Measurements from ENCODE around the gene DISP3.

Gene DISP3

DNA sequence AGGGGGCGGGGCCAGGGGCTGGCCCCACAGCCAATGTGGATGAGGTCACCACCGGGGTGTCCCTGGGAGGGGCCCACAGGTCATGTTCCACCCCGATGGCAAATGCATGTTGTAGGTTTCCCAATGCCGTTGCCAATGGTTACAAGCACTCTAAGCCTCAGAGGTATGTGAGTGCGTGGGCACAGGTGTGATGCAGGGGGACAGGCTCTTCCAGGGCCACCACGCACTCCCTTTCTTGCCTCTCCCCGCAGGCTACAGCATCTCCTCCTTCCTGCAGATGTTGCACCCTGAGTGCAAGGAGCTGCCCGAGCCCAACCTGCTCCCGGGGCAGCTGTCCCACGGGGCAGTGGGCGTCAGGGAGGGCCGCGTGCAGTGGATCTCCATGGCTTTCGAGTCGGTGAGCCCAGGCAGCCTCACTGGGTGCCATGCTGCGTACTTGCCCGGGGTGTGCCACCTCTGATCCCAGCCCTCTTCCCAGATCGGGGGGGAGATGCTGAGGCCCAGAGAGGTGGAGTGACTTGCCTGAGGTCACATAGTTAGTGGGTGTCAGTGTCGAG lies 52.4 kb downstream of the DISP3 start:
- DNase-seq, result no peak

DNA sequence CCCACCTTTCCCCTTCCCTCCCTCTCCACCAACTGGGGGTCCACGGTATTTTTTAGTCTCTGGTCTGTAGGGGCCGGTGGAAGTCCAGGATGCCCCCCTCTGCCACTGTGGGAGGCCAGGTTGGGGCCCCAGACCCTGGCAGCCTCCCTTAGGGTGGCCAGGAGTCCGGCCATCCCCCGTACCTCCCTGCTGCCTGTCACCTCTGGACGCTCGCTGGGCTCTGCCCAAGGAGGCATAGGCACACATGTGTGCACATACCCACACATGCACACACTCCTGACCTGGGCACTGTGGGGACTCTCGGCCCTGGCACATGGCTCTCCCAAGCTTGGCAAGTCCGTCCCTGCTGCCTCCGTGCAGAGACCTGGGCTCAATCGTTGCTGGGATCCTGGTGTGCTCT lies 53.0 kb downstream of the DISP3 start:
- DNase-seq, result no peak

DNA sequence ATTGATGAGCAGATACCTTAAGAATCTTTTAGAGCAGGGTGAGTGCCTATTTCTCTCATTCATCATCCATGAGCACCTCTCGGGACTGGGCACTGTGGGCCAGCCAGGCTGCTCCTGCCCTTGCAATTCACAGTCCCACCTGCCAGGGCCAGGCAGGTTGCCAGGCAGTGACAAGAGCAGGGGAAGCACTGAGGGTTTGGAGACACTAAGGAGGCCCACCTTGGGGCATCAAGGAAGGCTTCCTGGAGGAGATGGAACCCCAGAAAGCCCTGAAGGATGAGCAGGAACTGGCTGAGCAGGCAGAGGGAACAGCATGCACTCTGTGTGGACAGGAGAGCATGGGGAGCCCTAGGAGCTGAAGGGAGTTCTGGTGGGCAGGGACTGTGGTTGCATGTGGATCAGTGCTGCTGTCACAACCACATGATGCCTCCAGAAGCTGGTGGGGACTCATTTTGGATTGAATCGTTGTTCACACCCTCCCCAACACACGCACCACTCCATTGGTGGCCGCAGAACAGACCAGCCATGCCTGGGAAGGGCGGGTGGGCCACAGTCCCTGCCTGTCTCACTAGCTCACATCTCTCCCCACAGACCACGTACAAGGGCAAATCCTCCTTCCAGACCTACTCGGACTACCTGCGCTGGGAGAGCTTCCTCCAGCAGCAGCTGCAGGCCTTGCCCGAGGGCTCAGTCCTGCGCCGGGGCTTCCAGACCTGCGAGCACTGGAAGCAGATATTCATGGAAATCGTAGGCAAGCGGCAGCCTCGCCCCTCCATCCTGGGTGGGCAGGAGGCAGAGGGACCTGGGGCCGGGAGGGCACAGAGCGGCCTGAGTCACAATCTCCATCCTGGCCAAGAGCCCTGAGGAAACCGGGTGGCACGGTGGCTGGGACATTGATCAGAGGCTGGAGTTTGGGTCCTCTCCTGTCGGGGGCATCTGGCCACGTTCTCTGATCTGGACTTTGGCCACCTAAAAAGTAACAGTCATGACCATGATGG lies 55.1 kb downstream of the DISP3 start:
- no peak for DNase-seq

DNA sequence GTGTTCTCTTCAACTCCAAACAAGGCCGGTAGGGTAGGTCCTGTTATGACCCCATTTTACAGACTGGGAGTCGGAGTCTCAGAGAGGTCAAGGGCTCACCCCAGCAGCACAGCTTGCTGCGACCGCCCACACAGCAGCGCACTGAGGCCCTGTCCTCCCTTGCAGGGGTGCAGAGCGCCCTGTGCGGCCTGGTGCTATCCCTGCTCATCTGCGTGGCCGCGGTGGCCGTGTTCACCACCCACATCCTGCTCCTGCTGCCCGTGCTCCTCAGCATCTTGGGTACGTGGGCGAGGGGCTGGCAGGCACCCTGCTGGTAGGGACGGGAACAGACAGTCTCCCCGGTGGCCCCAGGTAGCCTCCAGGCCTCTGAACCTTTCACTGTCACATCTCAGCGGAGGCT lies 55.9 kb downstream of the DISP3 start:
- DNase-seq, result no peak

DNA sequence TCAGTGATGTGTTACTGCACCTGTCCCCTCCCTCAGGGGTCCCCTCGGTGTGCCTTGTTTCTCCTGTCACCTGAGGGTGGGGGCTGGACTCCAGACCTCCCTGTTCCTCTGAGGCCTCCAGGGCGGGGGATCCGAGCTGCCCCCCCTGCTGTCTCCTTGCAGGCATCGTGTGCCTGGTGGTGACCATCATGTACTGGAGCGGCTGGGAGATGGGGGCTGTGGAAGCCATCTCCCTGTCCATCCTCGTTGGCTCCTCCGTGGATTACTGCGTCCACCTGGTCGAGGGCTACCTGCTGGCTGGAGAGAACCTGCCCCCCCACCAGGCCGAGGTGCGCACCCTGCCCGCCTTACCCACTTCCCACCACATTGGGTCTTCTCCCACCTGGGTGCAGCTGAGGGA lies 56.4 kb downstream of the DISP3 start:
- no peak for DNase-seq

DNA sequence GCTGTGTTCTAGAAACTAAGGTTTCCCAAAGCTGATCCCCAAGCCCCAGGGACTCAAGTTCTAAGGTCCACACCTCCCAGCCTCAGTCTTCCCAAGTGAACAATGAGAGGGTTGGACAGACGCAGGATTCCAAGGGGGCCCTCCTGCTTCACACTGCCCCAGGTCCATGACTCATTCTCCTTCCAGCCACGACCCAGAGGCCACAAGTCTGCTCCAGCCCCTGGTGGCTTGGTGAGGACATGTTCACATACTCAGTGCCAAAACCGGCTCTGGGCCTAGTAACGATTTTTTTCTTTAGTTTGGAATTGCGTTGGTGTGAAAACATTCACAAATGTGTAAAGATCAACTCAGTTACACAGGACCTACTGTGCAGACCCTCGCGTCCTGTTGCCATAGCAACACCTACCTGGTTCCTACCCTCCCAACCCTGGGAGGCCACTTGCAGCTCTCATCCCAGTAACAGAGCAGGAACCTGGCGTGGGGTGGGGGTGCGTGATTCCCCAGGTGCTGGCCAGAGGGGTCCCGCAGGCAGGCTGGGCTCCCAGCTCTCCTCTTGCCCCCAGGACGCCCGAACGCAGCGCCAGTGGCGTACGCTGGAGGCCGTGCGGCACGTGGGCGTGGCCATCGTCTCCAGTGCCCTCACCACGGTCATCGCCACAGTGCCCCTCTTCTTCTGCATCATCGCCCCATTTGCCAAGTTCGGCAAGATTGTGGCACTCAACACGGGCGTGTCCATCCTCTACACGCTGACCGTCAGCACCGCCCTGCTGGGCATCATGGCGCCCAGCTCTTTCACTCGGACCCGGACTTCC lies 57.0 kb downstream of the DISP3 start:
- DNase-seq, result no peak

DNA sequence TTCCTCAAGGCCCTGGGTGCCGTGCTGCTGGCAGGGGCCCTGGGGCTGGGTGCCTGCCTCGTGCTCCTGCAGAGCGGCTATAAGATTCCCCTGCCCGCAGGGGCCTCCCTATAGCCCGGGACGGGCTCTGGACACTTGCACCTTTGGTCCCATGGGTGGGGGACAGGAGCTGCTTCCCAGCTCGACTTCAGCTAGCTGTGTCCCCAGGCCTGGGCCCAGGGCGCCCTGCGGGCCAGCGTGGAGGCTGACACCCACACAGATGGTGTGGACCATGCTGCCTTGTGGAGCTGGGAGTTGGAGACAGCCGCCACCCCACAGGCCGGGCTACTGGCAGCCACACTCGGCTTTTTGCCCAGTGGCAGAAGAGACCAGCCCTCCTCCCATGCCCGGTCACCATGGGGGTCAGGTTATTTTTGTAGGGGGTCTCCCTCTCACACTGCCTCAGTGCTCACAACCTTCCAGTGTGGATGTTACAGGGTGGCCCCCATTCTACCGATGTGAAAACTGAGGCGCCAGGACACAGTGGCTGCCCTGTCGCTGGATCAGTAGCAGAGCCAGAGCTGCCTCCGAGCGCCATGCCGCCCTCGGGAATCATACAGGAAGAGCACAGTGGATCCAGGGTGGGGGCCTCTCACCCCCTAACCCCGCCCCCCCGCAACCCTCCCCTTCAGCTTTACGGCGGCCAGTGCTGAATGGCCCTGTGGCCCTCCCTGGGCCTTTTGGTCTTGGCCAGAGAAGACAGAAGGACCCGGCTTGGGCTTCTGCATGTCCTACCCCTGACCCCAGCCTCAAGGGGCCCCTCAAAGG lies 57.8 kb downstream of the DISP3 start:
- no peak for DNase-seq

DNA sequence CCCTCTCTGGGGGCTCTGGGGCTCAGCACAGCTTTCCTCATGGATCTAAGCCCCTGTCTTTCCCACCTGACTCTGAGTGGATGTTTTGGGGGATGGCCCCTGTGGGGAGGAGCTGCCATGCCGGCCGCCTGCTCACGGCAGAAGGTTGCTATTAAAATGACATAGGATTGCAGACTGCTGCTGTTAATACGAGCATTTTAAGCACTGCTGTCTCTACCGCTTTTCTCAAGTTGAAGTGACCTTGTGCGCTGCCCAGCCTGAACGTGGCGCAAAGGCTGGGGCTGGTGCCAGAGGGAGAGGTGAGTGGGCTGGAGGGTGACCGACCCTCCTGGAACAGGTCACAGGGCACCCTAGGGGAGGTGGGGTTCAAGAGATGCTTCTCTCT lies 58.4 kb downstream of the DISP3 start:
- DNase-seq, result no peak

DNA sequence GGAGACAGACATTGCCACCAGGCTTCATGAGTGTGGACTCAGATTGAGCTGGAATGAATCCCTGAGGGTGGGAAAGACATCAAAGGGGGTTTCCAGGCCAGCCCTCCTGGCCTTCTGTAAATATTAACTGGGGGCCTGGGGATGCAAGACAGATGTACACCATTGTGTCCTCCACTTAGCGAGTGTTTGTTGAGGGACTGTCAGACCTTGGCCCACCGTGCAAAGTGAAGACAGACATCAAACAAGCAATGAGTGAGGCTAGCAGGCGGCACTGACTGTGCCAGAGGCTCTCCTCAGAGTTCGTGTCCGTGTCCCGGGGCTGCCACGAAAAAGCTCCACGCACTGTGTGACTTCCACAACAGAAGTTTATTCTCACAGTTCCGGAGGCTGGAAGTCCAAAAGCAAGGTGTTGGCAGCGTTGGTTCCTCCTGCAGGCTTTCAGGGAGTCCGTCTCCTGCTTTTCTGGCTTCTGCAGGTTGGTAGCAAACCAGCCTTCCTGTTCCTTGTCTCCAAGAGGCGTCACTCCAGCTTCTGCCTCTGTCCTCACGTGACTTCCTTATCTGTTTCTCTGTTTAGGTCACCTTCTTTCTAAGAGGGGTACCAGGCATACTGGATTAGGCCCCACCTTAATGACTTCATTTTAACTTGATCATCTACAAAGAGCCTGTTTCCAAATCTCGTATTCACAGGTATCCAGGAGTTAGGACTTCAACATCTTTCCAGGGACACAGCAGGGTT lies 59.1 kb downstream of the DISP3 start:
- no peak for DNase-seq

DNA sequence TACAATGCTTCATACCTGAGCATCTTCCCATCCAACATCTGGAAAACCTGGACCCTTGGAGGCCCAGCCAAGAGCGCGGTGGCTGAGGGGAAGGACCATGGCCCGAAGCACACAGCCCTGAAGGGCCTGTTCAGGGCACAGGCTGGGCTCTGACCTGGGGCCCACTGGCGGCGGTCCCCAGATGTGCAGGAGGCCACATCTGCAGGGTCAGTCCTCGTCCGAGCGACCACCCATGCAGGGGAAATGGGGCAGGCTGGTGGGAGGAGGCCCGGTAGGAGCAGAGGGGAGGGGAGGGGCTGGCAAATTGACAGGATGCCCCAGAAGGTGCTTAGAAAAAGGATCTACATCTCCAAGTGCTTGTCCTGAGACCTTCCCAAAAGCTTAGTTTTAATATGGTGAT lies 59.9 kb downstream of the DISP3 start:
- DNase-seq, result no peak

DNA sequence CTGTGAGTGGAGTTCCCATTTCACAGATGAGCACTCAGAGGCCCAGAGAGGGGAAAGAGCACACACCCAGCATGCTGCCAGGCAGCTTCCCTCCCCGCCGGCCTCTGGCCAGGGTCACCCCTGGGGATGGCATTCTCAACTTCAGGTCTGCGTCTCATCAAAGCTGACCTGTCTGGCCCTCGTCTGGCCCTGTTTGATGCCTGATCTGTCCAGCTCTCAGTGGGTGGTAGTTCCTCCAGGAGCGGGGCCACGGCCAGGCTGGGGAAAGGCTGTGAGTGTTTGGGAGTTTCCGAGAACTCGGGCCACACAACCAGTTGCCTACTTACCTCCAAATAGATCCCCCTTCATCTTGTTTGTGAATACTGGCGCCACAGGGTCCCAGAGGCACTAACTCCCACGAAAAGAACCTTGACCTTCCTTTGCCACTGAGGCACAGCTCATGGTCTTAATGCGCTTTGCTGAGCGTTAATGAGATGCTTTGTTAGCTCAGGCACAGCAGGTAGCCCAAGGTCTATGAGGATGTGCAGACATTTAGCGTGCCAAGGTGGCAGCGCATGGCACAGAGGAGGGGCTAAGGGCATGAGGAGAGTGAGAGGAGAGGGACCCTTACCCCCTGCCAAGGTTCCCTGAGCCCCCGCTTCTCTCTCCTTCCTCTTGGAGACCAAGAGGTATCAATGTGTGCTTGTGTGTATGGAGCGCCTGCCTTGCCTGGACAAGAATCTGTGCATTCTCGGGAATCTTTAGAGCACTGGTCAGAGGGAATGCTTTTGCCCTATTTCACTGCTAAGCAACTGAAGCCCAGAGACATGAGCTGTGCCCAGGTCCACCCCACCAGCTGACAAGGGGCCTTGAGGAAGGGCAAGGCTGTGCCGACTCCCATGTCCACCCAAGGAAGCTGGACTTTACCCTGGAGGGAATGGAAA lies 61.2 kb downstream of the DISP3 start:
- no peak for DNase-seq

DNA sequence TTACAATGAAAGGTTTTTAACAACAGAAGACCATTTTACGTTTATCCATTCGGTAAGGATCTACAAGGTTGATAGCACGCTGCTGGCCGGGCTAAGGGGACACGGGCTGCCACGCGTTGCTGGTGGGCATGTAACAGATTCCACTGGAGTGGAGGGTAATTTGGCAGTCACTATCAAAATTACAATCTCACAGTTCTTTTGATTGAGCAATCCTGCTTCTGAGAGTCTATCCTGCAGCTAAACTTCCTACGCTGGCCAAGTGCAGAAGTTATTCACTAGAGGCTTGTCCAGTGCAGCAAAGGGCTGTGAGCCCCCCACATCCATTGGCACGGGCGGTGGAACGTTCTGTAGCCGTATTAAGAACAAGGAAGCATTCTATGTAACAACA lies 61.8 kb downstream of the DISP3 start:
- DNase-seq, result no peak

DNA sequence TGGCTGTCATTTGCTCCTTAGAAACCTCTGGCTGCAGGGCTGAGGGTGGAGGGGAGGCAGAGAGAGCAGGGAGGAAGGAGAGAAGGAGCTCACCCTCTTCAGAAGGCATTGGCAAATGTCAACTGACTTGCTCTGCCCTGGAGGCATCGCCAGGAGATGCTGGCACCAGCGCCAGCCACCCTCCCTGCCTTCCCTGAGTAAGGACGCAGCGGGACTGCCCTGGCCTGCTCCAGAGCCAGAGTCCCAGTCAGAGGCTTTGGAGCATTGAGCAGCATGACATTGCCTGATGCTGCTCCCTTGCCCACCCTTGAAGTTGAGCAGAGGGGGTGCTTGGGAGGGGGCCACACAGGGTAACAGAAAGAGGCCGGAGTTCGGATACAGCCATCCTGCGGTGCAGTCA lies 62.3 kb downstream of the DISP3 start:
- no peak for DNase-seq

DNA sequence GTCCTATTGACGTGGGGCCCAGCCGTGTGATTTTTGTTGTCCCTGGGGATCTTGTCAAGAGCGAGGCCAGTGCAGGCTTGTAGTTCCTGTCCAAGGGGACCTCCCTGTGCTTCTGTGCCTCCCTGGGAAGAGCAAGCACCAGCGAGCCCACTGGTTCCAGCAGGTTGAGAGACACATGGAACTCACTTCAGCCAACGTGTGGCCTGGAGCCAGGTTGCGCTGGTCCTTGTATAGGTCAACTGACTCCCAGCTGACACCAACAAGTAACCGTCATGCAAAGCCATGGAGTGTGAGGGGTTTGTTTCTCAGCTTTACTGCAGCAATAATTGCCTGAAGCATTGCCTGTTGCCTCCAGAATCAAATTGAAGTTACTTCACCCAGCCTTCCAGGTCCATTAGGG lies 63.0 kb downstream of the DISP3 start:
- no peak for DNase-seq

DNA sequence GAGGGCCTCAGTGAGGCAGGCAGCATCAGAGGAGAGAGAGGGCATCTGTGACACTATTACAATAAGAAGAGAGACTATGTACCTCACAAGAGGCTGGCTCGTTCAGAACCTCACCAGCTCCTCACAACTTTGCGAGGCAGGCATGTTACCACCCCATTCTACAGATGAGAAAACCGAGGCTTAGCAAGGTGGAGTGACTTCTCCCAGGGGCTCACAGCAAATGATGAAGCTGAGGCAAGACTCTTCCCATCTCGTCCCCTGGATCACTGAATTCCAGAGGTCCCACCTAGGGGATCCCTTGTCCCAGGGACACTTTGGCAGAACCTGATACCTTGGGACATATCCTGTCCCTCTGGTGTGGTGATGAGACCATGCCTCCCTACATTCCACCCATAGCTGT lies 64.4 kb downstream of the DISP3 start:
- no peak for DNase-seq

DNA sequence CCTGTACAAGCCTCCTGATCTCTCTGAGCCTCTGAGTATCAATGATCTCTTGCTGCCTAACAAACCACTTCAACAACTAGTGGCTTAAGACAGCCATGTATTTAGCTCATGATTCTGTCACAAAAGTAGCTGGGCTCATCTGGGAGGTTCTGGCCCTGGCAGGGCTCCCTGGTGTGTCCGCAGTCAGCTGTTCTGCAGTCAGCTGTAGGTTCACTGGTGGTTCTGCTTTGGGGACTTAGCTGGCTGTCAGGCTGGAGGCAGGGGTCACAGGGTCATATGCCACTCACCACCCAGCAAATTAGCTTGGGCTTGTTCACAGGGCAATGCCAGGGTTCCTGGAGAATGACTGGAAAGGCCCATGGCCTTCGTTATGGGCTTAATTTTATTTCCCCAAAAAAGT lies 64.8 kb downstream of the DISP3 start:
- DNase-seq, result no peak

DNA sequence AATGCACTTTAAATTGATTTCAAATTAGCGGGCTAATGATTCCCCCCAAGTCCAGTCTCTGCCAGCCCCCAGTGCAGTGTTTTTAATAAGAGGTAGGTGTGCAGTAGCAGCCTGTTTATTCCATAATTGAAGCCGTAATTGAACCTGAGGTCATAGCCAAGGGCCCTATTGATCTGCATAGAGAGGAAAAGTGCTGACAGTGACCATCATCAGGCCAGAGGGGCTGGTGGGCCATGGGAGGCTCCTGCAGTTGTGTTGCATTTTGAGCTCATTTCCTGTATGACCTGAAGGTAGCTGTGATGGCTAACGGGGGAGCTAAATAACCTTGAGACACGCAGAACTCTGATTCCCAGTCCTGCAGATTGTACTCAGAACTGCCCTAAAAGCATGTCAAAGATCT lies 67.5 kb downstream of the DISP3 start:
- DNase-seq, result no peak

DNA sequence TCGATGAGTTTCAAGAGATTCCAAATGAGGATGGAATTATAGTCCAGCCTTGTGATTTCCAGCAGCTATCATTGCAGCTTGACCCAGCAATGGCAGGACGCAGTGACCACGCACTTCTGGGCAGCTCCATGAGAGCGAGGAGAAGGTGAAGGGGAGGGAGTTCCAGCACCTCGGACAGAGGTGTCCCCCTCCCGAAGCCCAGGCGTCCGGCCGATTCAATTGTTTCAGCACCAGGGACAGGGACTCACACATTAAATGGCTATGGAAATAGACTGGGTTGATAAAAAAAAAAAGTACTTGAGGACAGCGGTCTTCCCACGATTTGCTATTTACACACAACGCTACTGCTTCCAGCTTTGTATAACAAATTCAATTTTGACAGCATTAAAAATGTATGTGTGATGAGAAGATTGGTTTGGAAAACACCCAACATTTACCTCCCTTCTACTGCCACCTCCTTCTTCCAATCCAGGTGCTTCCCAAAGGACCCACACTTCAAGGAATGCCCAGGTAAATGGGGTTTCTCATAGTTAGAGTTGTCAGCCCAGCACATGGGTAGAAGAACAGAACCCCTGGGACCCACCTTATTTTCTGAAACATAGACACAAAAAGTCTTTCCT lies 71.8 kb downstream of the DISP3 start:
- DNase-seq, result no peak

DNA sequence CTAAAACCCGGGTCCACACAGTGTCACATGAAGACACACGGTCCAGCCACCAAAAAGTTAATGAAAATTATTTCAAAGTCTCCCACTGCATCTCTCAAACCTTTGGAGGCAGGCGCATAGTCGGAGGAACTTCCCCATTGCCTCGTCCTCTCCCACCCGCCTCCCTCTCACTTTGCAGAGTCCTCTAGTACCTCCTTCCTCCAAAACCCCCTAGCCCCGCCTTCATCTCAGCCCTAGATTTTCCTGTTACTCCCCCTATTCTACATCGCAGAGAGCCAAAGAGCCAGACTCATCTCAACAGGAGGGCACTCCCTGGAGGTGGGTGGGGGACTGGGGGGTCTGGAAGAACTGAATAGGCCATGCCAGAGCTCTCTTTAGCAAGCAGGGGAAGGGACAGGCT lies 79.3 kb downstream of the DISP3 start:
- no peak for DNase-seq

DNA sequence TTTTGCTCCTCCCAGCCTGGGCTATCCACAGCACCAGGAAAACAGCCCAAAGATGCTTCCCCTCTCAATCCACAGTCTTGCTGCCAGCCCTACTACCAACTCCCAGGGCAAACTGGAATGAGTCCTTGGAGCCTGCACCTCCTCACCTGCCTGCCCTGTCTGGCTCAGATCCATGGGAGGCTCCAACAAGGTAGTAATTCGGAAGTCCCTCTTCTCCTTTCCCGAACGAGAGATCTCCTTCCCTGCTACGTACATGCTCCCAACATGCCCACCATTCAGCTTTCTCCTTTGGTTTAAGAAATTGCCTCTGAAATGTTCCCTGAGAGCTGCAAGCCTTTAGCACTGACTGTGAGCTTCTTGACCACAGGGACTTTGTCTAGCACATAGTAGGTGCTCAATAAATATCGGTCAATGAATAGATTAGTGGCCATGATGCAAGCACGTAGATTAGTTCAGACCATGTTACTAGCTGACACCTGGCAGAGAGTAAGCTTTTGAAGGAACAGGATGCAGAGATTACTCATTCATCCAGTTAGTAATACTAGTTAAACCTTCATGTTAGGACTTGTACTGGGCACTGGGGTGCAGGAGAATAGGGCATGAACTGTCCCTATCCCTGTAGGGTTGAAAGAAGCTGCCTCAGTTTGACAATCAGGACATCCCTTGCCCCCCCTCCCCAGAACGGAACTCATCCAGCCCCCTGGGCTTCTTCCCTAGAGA lies 80.1 kb downstream of the DISP3 start:
- DNase-seq, result no peak
